Measurements from ENCODE around the gene ARPC5L. TPM values are rescaled to one million over a fixed set of nuclear protein-coding genes. Genes with fewer than 3 reads are reported as not detected.

Gene ARPC5L
- total and polyA plus RNA-seq, 2 of the 13 experiments (the other 11 are each of a cell fraction or from before 2014, with no cell fraction given): 29.9 to 33.8 TPM

GRCh38 chr9:124882231-124882630, 20.3 kb downstream of the ARPC5L start:
- WGBS (ENCODE audit: low lambda C conversion rate): 100% methylated on average over 1 of the region's 13 CpGs
- no peak overlapping the region for H3K4me2 ChIP-seq (ENCODE audit: low read depth, low read length)
- BruUV-seq (replicated peaks): no TSS peak
- no peak overlapping the region for H3K27ac ChIP-seq (ENCODE audit: extremely low read length, insufficient read depth, low read length)
- FAIRE-seq: no peak
- no peaks in the 10 kb centered on the region for H4K20me1 ChIP-seq (ENCODE audit: insufficient read depth, low read length)
- no peaks in the 10 kb centered on the region for H3K9me3 ChIP-seq (ENCODE audit: low read length)
- no peak for DNase-seq (ENCODE audit: low spot score)
- TF ChIP-seq ZBTB14 (CRISPR knock-in tag; IDR thresholded peaks at IDR 0.05) (no peak), JDP2 (CRISPR knock-in tag; IDR thresholded peaks at IDR 0.05; ENCODE audit: borderline replicate concordance) (no peak), CBX5 (CRISPR knock-in tag; IDR thresholded peaks at IDR 0.05; ENCODE audit: borderline replicate concordance) (no peak), ZNF746 (CRISPR knock-in tag; IDR thresholded peaks at IDR 0.05) (no peak), STAG1 (CRISPR knock-in tag; IDR thresholded peaks at IDR 0.05) (no peak), HMG20A (CRISPR knock-in tag; IDR thresholded peaks at IDR 0.05; ENCODE audit: borderline replicate concordance) (no peak), DMAP1 (CRISPR knock-in tag; IDR thresholded peaks at IDR 0.05) (no peak), ZNF280D (CRISPR knock-in tag; IDR thresholded peaks at IDR 0.05) (no peak), ZNF574 (CRISPR knock-in tag; IDR thresholded peaks at IDR 0.05) (no peak), IKZF4 (CRISPR knock-in tag; IDR thresholded peaks at IDR 0.05; ENCODE audit: borderline replicate concordance, low read depth, not compliant biosample characterization) (no peak), ZNF12 (CRISPR knock-in tag; IDR thresholded peaks at IDR 0.05) (no peak)
- H3K4me1 ChIP-seq (ENCODE audit: insufficient read depth, low read length): no peaks in the 10 kb centered on the region
- no peak overlapping the region for H2AFZ ChIP-seq (ENCODE audit: low read length)
- H3K36me3 ChIP-seq (replicated peaks in 1 of 2; ENCODE audit: control insufficient read depth in 1 of 2, insufficient read depth in 2 of 2, low read length in 2 of 2): peaks cover 17 to 62% of the 10 kb centered on the region in 2 experiments; a peak in 4 of 5 replicates
- no peaks in the 10 kb centered on the region for H3K79me2 ChIP-seq (ENCODE audit: insufficient read depth, low read length)
- no peak overlapping the region for H3K4me3 ChIP-seq (replicated peaks in 1 of 3; ENCODE audit: insufficient read depth in 1 of 3, low read depth in 2 of 3, low read length in 3 of 3)
- ATAC-seq: no peak
- no peaks in the 10 kb centered on the region for H3K27me3 ChIP-seq (ENCODE audit: control insufficient read depth in 1 of 2, insufficient read depth in 2 of 2, low read length in 2 of 2)
- in situ Hi-C loops (cut with HindIII; ENCODE audit: extremely low pct_ligation_motif_present, low pct_unique_long_range_greater_than_20kb): no loop called here
- H3K9ac ChIP-seq (ENCODE audit: insufficient read depth, low read depth, low read length): no peak overlapping the region
- ChIA-PET POLR2A (no interaction called here), CTCF (ENCODE audit: low intra/inter-chr PET ratio, low total read pairs) (no interaction called here)
- intact Hi-C loops (cut with micrococcal nuclease; ENCODE audit: unreplicated experiment): no loop called here
